ENCODE measurements around the gene RFTN1.

Gene RFTN1

GRCh38 chr3:16398648-16399047 is 114.9 kb downstream of the RFTN1 start:
- no peak overlapping the region for H3K4me3 ChIP-seq (ENCODE audit: control insufficient read depth, low read depth, low read length)
- TF ChIP-seq CTCF (IDR thresholded peaks at IDR 0.05; ENCODE audit: control insufficient read depth, insufficient read depth, low read depth, low read length, missing control alignments) = no peak
- no peak for DNase-seq (ENCODE audit: low read depth)

GRCh38 chr3:16396202-16396601 is 117.3 kb downstream of the RFTN1 start:
- no peak for TF ChIP-seq CTCF (IDR thresholded peaks at IDR 0.05; ENCODE audit: control insufficient read depth, insufficient read depth, low read depth, low read length, missing control alignments)
- DNase-seq (ENCODE audit: low read depth) = no peak
- H3K4me3 ChIP-seq (ENCODE audit: control insufficient read depth, low read depth, low read length) = no peak overlapping the region

- no peak for DNase-seq (ENCODE audit: low read depth)
Observed at GRCh38 chr3:16395212-16395611, 118.3 kb downstream of the RFTN1 start.

GRCh38 chr3:16394639-16395038 is 118.9 kb downstream of the RFTN1 start:
- DNase-seq (ENCODE audit: low read depth) = no peak
- H3K4me3 ChIP-seq (ENCODE audit: control insufficient read depth, low read depth, low read length) = no peak overlapping the region
- no peak for TF ChIP-seq CTCF (IDR thresholded peaks at IDR 0.05; ENCODE audit: control insufficient read depth, insufficient read depth, low read depth, low read length, missing control alignments)

More at GRCh38 chr3:16395212-16395611, 118.3 kb downstream of the RFTN1 start:
- TF ChIP-seq CTCF (IDR thresholded peaks at IDR 0.05; ENCODE audit: control insufficient read depth, insufficient read depth, low read depth, low read length, missing control alignments) = no peak
- no peak overlapping the region for H3K4me3 ChIP-seq (ENCODE audit: control insufficient read depth, low read depth, low read length)

GRCh38 chr3:16392717-16393116 is 120.8 kb downstream of the RFTN1 start:
- TF ChIP-seq CTCF (IDR thresholded peaks at IDR 0.05; ENCODE audit: control insufficient read depth, insufficient read depth, low read depth, low read length, missing control alignments) = no peak
- DNase-seq (ENCODE audit: low read depth) = no peak

GRCh38 chr3:16392065-16392464 is 121.4 kb downstream of the RFTN1 start:
- DNase-seq (ENCODE audit: low read depth) = no peak
- no peak for TF ChIP-seq CTCF (IDR thresholded peaks at IDR 0.05; ENCODE audit: control insufficient read depth, insufficient read depth, low read depth, low read length, missing control alignments)
- no peak overlapping the region for H3K4me3 ChIP-seq (ENCODE audit: control insufficient read depth, low read depth, low read length)

More at GRCh38 chr3:16392717-16393116, 120.8 kb downstream of the RFTN1 start:
- H3K4me3 ChIP-seq (ENCODE audit: control insufficient read depth, low read depth, low read length) = no peak overlapping the region

- H3K4me3 ChIP-seq (ENCODE audit: control insufficient read depth, low read depth, low read length) = no peak overlapping the region
- TF ChIP-seq CTCF (IDR thresholded peaks at IDR 0.05; ENCODE audit: control insufficient read depth, insufficient read depth, low read depth, low read length, missing control alignments) = no peak
- no peak for DNase-seq (ENCODE audit: low read depth)
Observed at GRCh38 chr3:16390581-16390980, 122.9 kb downstream of the RFTN1 start.

All from AG09309 (cell line).